Endothelial cell of umbilical vein (primary cell): ENCODE results near the gene CEP85L. TPM values are rescaled to one million over a fixed set of nuclear protein-coding genes. Genes with fewer than 3 reads are reported as not detected.

Source experiments
- BruUV-seq: library from RNA; stranded (reverse); fragments of 400-500 nt; replicated peaks from 2 replicates; lab custom pipeline; 2021; lab: Mats Ljungman, UMichigan
- CTCF ChIA-PET: fragments of 300-600, 350-600 bp; sonication (Branson Sonifier 250); formaldehyde crosslinking; loops from one replicate; lab custom pipeline; 2021; ENCODE audit warnings: antibody characterized with exemption, inconsistent platforms; lab: Charles Lee
- POLR2A ChIA-PET: fragments of 300-600, 350-600 bp; sonication (Branson Sonifier 250); formaldehyde crosslinking; loops from one replicate; lab custom pipeline; 2021; ENCODE audit warnings: antibody characterized with exemption, inconsistent platforms; lab: Charles Lee
- DNase-seq: peaks from one replicate; pipeline ENCODE4 v3.0.0-alpha.2; 2011; ENCODE audit warnings: low read depth, low spot score
- FAIRE-seq: peaks from 2 replicates; lab custom pipeline; 2011; peaks lifted over from hg19 to GRCh38; lab: Jason Lieb, UNC
- H2AFZ ChIP-seq: 2 replicates; pipeline ENCODE4 v1.6.0; 2012; ENCODE audit warnings: low read depth, low read length, control low read depth, inconsistent platforms
- H3K27ac ChIP-seq: 2 replicates; pipeline ENCODE4 v1.5.1; 2011; ENCODE audit warnings: low read depth, mild to moderate bottlenecking, control low read depth, low read length, moderate library complexity; ENCODE audit not compliant: insufficient read depth
- H3K27me3 ChIP-seq, 2 experiments: 2 replicates each; pipeline versions ENCODE4 v1.6.0 to v1.6.1; 2011; ENCODE audit warnings: low read length in 2 of 2, mixed read lengths in 1 of 2; ENCODE audit not compliant: control insufficient read depth in 2 of 2, insufficient read depth in 2 of 2
- H3K36me3 ChIP-seq, 2 experiments: 2 replicates in 1 of 2; 3 replicates in 1 of 2; pipeline ENCODE4 v1.5.1; 2011; ENCODE audit warnings: low read length in 2 of 2, mild to moderate bottlenecking in 1 of 2, moderate library complexity in 1 of 2; ENCODE audit not compliant: control insufficient read depth in 2 of 2, insufficient read depth in 2 of 2; ENCODE audit errors: extremely low read depth in 1 of 2
- H3K4me1 ChIP-seq: 3 replicates; pipeline ENCODE4 v1.5.1; 2011; ENCODE audit warnings: mild to moderate bottlenecking, low read length; ENCODE audit not compliant: control insufficient read depth, insufficient read depth; ENCODE audit errors: extremely low read depth
- H3K4me2 ChIP-seq: 2 replicates; pipeline ENCODE4 v1.6.1; 2011; ENCODE audit warnings: low read length, control low read depth, mixed read lengths; ENCODE audit not compliant: insufficient read depth
- H3K4me3 ChIP-seq, 3 experiments: fragments of 200-600 bp in 1 of 3; sonication (generic), shearing (Covaris generic) in 1 of 3; replicated peaks in 1 of 3; 2 replicates each; pipeline ENCODE4 v1.5.1; 2011 to 2016; ENCODE audit warnings: control low read depth in 3 of 3, low read length in 3 of 3, mild to moderate bottlenecking in 2 of 3, inconsistent platforms in 1 of 3, low read depth in 1 of 3, moderate library complexity in 1 of 3; ENCODE audit not compliant: insufficient read depth in 1 of 3
- H3K79me2 ChIP-seq: 2 replicates; pipeline ENCODE4 v1.6.0; 2012; ENCODE audit warnings: low read length, inconsistent platforms; ENCODE audit not compliant: control insufficient read depth, insufficient read depth
- H3K9ac ChIP-seq: replicated peaks from 2 replicates; pipeline ENCODE3; 2011; ENCODE audit warnings: low read length, control low read depth; ENCODE audit not compliant: insufficient read depth; ENCODE audit errors: extremely low read depth
- H3K9me1 ChIP-seq: replicated peaks from 3 replicates; pipeline ENCODE4 v1.6.0; 2011; ENCODE audit warnings: mild to moderate bottlenecking, low read length; ENCODE audit not compliant: control insufficient read depth, insufficient read depth; ENCODE audit errors: extremely low read depth
- H3K9me3 ChIP-seq: replicated peaks from 2 replicates; pipeline ENCODE4 v1.5.1; 2012; ENCODE audit warnings: low read length, inconsistent platforms; ENCODE audit not compliant: control insufficient read depth, insufficient read depth
- H4K20me1 ChIP-seq: replicated peaks from 2 replicates; pipeline ENCODE3; 2011; ENCODE audit warnings: mild to moderate bottlenecking, low read length; ENCODE audit not compliant: control insufficient read depth, insufficient read depth; ENCODE audit errors: extremely low read depth
- EZH2 ChIP-seq: IDR thresholded peaks from 2 replicates; pipeline ENCODE4 v1.6.1; 2012; ENCODE audit warnings: borderline replicate concordance, low read depth, mild to moderate bottlenecking, moderate library complexity, low read length, inconsistent platforms; ENCODE audit not compliant: severe bottlenecking
- FOS ChIP-seq: IDR thresholded peaks from 2 replicates; pipeline ENCODE4 v1.6.1; 2011; ENCODE audit warnings: mild to moderate bottlenecking, low read length, moderate library complexity, borderline replicate concordance; ENCODE audit not compliant: insufficient read depth
- GATA2 ChIP-seq: IDR thresholded peaks from 2 replicates; pipeline ENCODE4 v1.7.0; 2011; ENCODE audit warnings: low read depth, mild to moderate bottlenecking, moderate library complexity, mixed read lengths, low read length; ENCODE audit not compliant: insufficient read length, insufficient read depth
- JUN ChIP-seq: IDR thresholded peaks from 2 replicates; pipeline ENCODE4 v1.6.1; 2011; ENCODE audit warnings: borderline replicate concordance, low read depth; ENCODE audit not compliant: insufficient read length, insufficient read depth
- MYC ChIP-seq: IDR thresholded peaks from one replicate; pipeline ENCODE4 v1.6.1; 2011; ENCODE audit warnings: mild to moderate bottlenecking, low read depth, low read length
- POLR2A ChIP-seq: IDR thresholded peaks from 2 replicates; pipeline ENCODE4 v1.6.1; 2012; ENCODE audit warnings: low read depth, mild to moderate bottlenecking, control low read depth, low read length
- POLR2AphosphoS5 ChIP-seq: IDR thresholded peaks from 2 replicates; pipeline ENCODE4 v1.6.1; 2012; ENCODE audit warnings: low read depth, mild to moderate bottlenecking, control low read depth, low read length, moderate library complexity; ENCODE audit not compliant: insufficient read depth
- dilution Hi-C: fragments of 300-500 bp; cut with MboI; formaldehyde crosslinking; loops from one replicate; pipeline ENCODE4 v1.15.0; 2019; ENCODE audit warnings: low sequenced_read_pairs; ENCODE audit not compliant: extremely low pct_ligation_motif_present
- intact Hi-C: fragments of 100-400 bp; cut with micrococcal nuclease; formaldehyde crosslinking; loops from one replicate; pipeline ENCODE4 v1.10.0; 2022
- polyA plus RNA-seq, 4 experiments: library from polyadenylated mRNA; depleted of rRNA in 3 of 4; stranded (reverse) in 3 of 4; unstranded in 1 of 4; fragments of >200 nt; gene quantifications; 2 replicates each; pipeline versions ENCODE4 v1.2.1 to v1.2.3, GENCODE V29; 2011 to 2012; ENCODE audit warnings: missing spikeins in 1 of 4
- total RNA-seq: library from RNA; stranded (reverse); gene quantifications from 2 replicates; pipeline ENCODE4 v1.2.3, GENCODE V29; 2021
- TF ChIP-seq, protein P1 (sequence below), 2 donors: IDR thresholded peaks; 1 replicate in 1 of 2; 2 replicates in 1 of 2; pipeline ENCODE4 v1.5.1; 2011; ENCODE audit warnings: low read length in 2 of 2, mild to moderate bottlenecking in 2 of 2, moderate library complexity in 2 of 2, control low read depth in 1 of 2, inconsistent platforms in 1 of 2, low read depth in 1 of 2; ENCODE audit not compliant: insufficient read depth in 1 of 2; ENCODE audit errors: extremely low read depth in 1 of 2
- TF ChIP-seq, protein P2 (sequence below): IDR thresholded peaks from 2 replicates; pipeline ENCODE4 v1.6.1; 2011; ENCODE audit not compliant: insufficient read depth, insufficient read length

CEP85L gene
- total and polyA plus RNA-seq, 2 donors (not counting 3 experiments of a cell fraction or from before 2014, with no cell fraction given) = 1.8 to 9.2 TPM

DNA sequence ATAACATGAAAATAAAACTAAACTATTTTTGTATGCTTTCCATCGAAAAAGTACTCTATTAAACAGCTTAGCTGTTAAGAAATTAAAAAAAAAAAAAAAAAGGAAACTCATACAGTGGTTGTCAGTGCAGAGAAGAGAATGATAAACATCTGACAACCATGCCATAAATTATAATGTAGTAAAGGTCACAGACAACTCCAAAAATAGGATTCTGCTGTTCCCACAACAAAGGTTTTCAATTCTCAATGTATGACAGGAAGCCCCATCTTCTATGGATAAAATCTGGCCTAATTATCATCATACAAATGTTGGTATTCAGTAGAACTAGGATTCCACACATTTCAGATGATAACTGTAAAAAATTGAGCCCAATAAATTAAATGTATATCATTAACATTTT lies 98.3 kb downstream of the CEP85L start:
- POLR2A ChIA-PET = no interaction called here

More for the DNA sequence above, 98.3 kb downstream of the CEP85L start:
- Histone ChIP-seq H3K4me3 (no peak overlapping the region), H3K4me1 (no peaks in the 10 kb centered on the region), H3K4me2 (no peak overlapping the region), H3K79me2 (no peaks in the 10 kb centered on the region), H3K9ac (no peak overlapping the region), H3K36me3 (no peaks in the 10 kb centered on the region), H3K27me3 (no peaks in the 10 kb centered on the region), H3K9me3 (no peaks in the 10 kb centered on the region), H4K20me1 (no peaks in the 10 kb centered on the region), H3K27ac (no peak overlapping the region), H3K9me1 (no peaks in the 10 kb centered on the region), H2AFZ (no peak overlapping the region)
- DNase-seq (no peak), FAIRE-seq (no peak)
- CTCF ChIA-PET = interaction anchor here (0.7 to 1.7 kb wide), 7 partner anchors 10 to 1091 kb away, joined by 3 to 9 read pairs (median 5); no protein-coding TSS in a partner anchor
- intact Hi-C loops (no loop called here), dilution Hi-C loops (no loop called here)
- TF ChIP-seq JUN = no peak
- no peak for TF ChIP-seq GATA2
- no peak for TF ChIP-seq POLR2A
- TF ChIP-seq POLR2AphosphoS5 = no peak
- TF ChIP-seq, protein P1, sequence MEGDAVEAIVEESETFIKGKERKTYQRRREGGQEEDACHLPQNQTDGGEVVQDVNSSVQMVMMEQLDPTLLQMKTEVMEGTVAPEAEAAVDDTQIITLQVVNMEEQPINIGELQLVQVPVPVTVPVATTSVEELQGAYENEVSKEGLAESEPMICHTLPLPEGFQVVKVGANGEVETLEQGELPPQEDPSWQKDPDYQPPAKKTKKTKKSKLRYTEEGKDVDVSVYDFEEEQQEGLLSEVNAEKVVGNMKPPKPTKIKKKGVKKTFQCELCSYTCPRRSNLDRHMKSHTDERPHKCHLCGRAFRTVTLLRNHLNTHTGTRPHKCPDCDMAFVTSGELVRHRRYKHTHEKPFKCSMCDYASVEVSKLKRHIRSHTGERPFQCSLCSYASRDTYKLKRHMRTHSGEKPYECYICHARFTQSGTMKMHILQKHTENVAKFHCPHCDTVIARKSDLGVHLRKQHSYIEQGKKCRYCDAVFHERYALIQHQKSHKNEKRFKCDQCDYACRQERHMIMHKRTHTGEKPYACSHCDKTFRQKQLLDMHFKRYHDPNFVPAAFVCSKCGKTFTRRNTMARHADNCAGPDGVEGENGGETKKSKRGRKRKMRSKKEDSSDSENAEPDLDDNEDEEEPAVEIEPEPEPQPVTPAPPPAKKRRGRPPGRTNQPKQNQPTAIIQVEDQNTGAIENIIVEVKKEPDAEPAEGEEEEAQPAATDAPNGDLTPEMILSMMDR (IDR thresholded peaks at IDR 0.05; ENCODE audit: extremely low read depth in 1 of 2, insufficient read depth in 1 of 2, low read depth in 1 of 2, low read length in 2 of 2) = no peak
- no peak for TF ChIP-seq MYC
- no peak for TF ChIP-seq FOS
- no peak for TF ChIP-seq EZH2
- TF ChIP-seq, protein P2, sequence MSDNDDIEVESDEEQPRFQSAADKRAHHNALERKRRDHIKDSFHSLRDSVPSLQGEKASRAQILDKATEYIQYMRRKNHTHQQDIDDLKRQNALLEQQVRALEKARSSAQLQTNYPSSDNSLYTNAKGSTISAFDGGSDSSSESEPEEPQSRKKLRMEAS = no peak
- BruUV-seq = no TSS peak
